ENCODE results near the gene DOK3. TPM values are rescaled to one million over a fixed set of nuclear protein-coding genes. Genes with fewer than 3 reads are reported as not detected.
A peak's percentile ranks its signal among the peaks of the same experiment; 100 is the strongest.

Gene DOK3
- total and polyA plus RNA-seq, 2 of the 13 experiments (the other 11 are each of a cell fraction or from before 2014, with no cell fraction given), result 1.4 to 1.5 TPM

DNA sequence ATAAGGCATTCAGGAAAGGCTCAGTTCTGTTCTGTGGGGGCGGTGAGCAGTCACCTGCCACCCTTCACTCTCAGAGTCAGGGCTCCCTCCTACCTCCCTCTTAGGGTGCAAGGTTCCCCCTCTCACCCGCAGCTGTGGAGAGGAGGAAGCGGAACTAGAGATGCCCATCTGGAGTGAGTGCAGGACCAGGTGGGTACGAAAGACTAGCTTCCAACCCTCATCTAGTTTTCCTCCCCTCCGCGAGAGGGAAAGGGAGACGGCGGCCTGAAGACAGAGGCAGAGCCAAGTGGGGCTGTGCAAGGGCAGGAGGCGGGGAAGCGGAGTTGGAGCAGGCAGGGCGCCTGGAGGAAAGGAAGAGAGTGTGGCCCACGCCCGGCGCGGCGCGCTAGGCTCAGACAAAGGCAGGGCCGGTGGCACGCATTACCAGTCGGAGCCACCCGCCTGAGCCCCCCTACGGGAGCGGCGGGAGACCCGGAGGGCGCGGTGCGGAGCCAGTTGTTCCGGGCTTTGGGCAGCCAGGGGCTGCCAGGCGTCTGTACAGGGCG is 55.7 kb downstream of the DOK3 start (continued):
- TF ChIP-seq ZKSCAN8 (CRISPR knock-in tag; IDR thresholded peaks at IDR 0.05; ENCODE audit: borderline replicate concordance), result no peak

DNA sequence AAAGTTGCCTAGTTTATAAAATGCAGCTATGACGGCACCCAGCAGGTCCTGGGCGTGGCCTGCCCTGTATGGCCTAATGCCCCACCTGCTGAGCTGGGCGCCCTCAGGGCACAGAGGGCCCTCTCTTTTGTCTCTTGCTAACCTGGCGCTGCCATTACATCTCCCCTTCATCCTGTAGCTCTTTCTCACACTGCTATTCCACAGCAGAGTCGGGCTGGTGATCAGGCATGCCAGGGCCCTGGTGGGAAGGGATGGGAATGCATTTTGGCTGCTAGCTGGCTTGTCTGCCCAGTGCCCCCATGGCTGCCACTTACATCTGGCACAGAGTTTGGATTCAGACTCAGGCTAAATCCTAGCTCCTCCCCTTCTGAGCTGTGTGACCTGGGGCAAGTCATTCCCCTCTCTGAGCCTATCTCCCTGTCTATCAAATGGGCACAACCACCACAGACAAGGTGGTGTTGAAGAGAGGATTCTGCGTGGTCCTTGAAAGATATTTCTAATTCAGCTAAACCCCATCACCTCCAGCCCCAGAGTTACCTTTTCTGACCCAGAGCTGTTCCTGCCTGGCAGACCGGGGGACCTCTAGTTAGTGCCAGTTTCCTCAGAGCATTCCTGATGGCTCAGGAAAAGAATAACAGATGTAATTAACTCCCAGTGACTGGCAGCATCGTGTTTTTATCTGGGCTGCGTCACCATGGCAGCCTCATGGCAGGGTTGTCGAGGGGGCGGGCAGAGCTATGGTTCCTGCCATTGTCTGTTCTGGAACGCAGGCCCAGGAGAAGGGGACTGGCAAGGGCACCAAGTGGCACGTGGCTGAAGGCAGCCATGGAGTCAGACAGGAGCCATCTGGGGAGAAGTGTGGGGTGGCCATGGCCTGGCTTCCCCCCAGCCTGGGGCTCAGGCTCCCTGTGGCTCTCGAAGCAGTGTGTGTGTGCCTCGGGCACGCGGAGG is 56.7 kb downstream of the DOK3 start:
- 96% methylated on average over 5 of the region's 17 CpGs for WGBS (ENCODE audit: low lambda C conversion rate)
- Histone ChIP-seq H3K36me3 (replicated peaks in 1 of 2; ENCODE audit: control insufficient read depth in 1 of 2, insufficient read depth in 2 of 2, low read length in 2 of 2) (peaks cover 0 to 3% of the 10 kb centered on the region in 2 experiments; a peak in 1 of 5 replicates), H4K20me1 (ENCODE audit: insufficient read depth, low read length) (peaks cover 11% of the 10 kb centered on the region; the same call in 1 of the 2 replicates), H3K9ac (ENCODE audit: insufficient read depth, low read depth, low read length) (peak overlapping the region; percentile 82; the same call in 1 of the 2 replicates), H3K27ac (ENCODE audit: extremely low read length, insufficient read depth, low read length) (no peak overlapping the region), H3K4me3 (replicated peaks in 1 of 3; ENCODE audit: insufficient read depth in 1 of 3, low read depth in 2 of 3, low read length in 3 of 3) (peak overlapping the region in 1 of 3 experiments; percentile 87; a peak in 1 of 6 replicates), H3K79me2 (ENCODE audit: insufficient read depth, low read length) (peaks cover 5% of the 10 kb centered on the region), H2AFZ (ENCODE audit: low read length) (no peak overlapping the region), H3K27me3 (ENCODE audit: control insufficient read depth in 1 of 2, insufficient read depth in 2 of 2, low read length in 2 of 2) (no peaks in the 10 kb centered on the region; a peak in 1 of 5 replicates), H3K9me3 (ENCODE audit: low read length) (no peaks in the 10 kb centered on the region), H3K4me2 (ENCODE audit: low read depth, low read length) (peak overlapping the region; percentile 98), H3K4me1 (ENCODE audit: insufficient read depth, low read length) (peaks cover 50% of the 10 kb centered on the region)
- in situ Hi-C loops (cut with HindIII; ENCODE audit: extremely low pct_ligation_motif_present, low pct_unique_long_range_greater_than_20kb) (loop anchor here (25.0 kb wide), 1 partner anchor 341 kb away; no protein-coding TSS in a partner anchor), intact Hi-C loops (cut with micrococcal nuclease; ENCODE audit: unreplicated experiment) (no loop called here)
- ATAC-seq (no peak), FAIRE-seq (no peak), DNase-seq (ENCODE audit: low spot score) (no peak)
- TF ChIP-seq, protein P1, sequence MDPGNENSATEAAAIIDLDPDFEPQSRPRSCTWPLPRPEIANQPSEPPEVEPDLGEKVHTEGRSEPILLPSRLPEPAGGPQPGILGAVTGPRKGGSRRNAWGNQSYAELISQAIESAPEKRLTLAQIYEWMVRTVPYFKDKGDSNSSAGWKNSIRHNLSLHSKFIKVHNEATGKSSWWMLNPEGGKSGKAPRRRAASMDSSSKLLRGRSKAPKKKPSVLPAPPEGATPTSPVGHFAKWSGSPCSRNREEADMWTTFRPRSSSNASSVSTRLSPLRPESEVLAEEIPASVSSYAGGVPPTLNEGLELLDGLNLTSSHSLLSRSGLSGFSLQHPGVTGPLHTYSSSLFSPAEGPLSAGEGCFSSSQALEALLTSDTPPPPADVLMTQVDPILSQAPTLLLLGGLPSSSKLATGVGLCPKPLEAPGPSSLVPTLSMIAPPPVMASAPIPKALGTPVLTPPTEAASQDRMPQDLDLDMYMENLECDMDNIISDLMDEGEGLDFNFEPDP (CRISPR knock-in tag; conservative IDR thresholded peaks at IDR 0.05), result no peak
- TF ChIP-seq MBD4 (IDR thresholded peaks at IDR 0.05; ENCODE audit: borderline replicate concordance, low read length) (no peak), ZNF121 (CRISPR knock-in tag; IDR thresholded peaks at IDR 0.05) (no peak), ZNF768 (CRISPR knock-in tag; IDR thresholded peaks at IDR 0.05) (peak; percentile 86), POLR2G (IDR thresholded peaks at IDR 0.05; ENCODE audit: low read depth, low read length) (peak; percentile 13), SRSF9 (IDR thresholded peaks at IDR 0.05; ENCODE audit: borderline replicate concordance, insufficient read depth, low read depth, low read length, poor library complexity, severe bottlenecking) (no peak)
- no TSS peak for BruUV-seq (replicated peaks)
- ChIA-PET POLR2A (interaction anchor here (4.4 kb wide), 1 partner anchor 74 kb away, joined by 29 read pairs; no protein-coding TSS in a partner anchor), CTCF (ENCODE audit: low intra/inter-chr PET ratio, low total read pairs) (interaction anchor here (1.1 to 4.8 kb wide), 4 partner anchors 48 to 63 kb away, joined by 3 to 54 read pairs (median 23); no protein-coding TSS in a partner anchor)

Other genes with a start within 250 kb of the DOK3 start
- gene RAB24, start 206.1 kb downstream of the DOK3 start, total RNA-seq (2016; rRNA removed; fragmentation: Illumina TruSeq; extraction: Trizol), result 15.4 and 22.9 TPM in 2 replicates
- gene RAB24, start 206.1 kb downstream of the DOK3 start, polyA plus RNA-seq (2011; rRNA removed), result 63.7 and 74.5 TPM in 2 replicates
- 239 and 271 TPM in 2 replicates for gene PRELID1, start 206.0 kb downstream of the DOK3 start, total RNA-seq (2016; rRNA removed; fragmentation: Illumina TruSeq; extraction: Trizol)
- 228 and 250 TPM in 2 replicates for gene PRELID1, start 206.0 kb downstream of the DOK3 start, polyA plus RNA-seq (2011; rRNA removed)
- 9.9 and 12.8 TPM in 2 replicates for gene MXD3, start 197.9 kb downstream of the DOK3 start, total RNA-seq (2016; rRNA removed; fragmentation: Illumina TruSeq; extraction: Trizol)
- gene MXD3, start 197.9 kb downstream of the DOK3 start, polyA plus RNA-seq (2011; rRNA removed), result 10.5 and 11.2 TPM in 2 replicates
- 94.5 and 191 TPM in 2 replicates for gene LMAN2, start 158.2 kb downstream of the DOK3 start, total RNA-seq (2016; rRNA removed; fragmentation: Illumina TruSeq; extraction: Trizol)
- gene LMAN2, start 158.2 kb downstream of the DOK3 start, polyA plus RNA-seq (2011; rRNA removed), result 193 and 197 TPM in 2 replicates
- gene RGS14, start 151.9 kb downstream of the DOK3 start, total RNA-seq (2016; rRNA removed; fragmentation: Illumina TruSeq; extraction: Trizol), result 10.7 and 11.1 TPM in 2 replicates
- gene RGS14, start 151.9 kb downstream of the DOK3 start, polyA plus RNA-seq (2011; rRNA removed), result 17.2 and 27.9 TPM in 2 replicates
- gene SLC34A1, start 125.4 kb downstream of the DOK3 start, total RNA-seq (2016; rRNA removed; fragmentation: Illumina TruSeq; extraction: Trizol), result 0.20 TPM in 1 of 2 replicates, not detected in the other
- 0.03 TPM in 2 replicates for gene SLC34A1, start 125.4 kb downstream of the DOK3 start, polyA plus RNA-seq (2011; rRNA removed)
- gene PFN3, start 109.2 kb downstream of the DOK3 start, total RNA-seq (2016; rRNA removed; fragmentation: Illumina TruSeq; extraction: Trizol), result not detected in 2 replicates
- gene PFN3, start 109.2 kb downstream of the DOK3 start, polyA plus RNA-seq (2011; rRNA removed), result not detected in 2 replicates
- gene F12, start 100.3 kb downstream of the DOK3 start, total RNA-seq (2016; rRNA removed; fragmentation: Illumina TruSeq; extraction: Trizol), result 1.3 and 3.0 TPM in 2 replicates
- 2.5 and 3.1 TPM in 2 replicates for gene F12, start 100.3 kb downstream of the DOK3 start, polyA plus RNA-seq (2011; rRNA removed)
- 16.1 and 19.9 TPM in 2 replicates for gene GRK6, start 83.2 kb downstream of the DOK3 start, total RNA-seq (2016; rRNA removed; fragmentation: Illumina TruSeq; extraction: Trizol)
- 13.2 and 17.4 TPM in 2 replicates for gene GRK6, start 83.2 kb downstream of the DOK3 start, polyA plus RNA-seq (2011; rRNA removed)
- 3.9 and 5.0 TPM in 2 replicates for gene PRR7, start 63.0 kb downstream of the DOK3 start, total RNA-seq (2016; rRNA removed; fragmentation: Illumina TruSeq; extraction: Trizol)
- 4.8 and 6.7 TPM in 2 replicates for gene PRR7, start 63.0 kb downstream of the DOK3 start, polyA plus RNA-seq (2011; rRNA removed)
- 15.7 and 37.3 TPM in 2 replicates for gene DBN1, start 36.2 kb downstream of the DOK3 start, total RNA-seq (2016; rRNA removed; fragmentation: Illumina TruSeq; extraction: Trizol)
- gene DBN1, start 36.2 kb downstream of the DOK3 start, polyA plus RNA-seq (2011; rRNA removed), result 27.0 and 30.9 TPM in 2 replicates
- gene PDLIM7, start 12.2 kb downstream of the DOK3 start, total RNA-seq (2016; rRNA removed; fragmentation: Illumina TruSeq; extraction: Trizol), result 17.7 and 21.1 TPM in 2 replicates
- 31.3 and 38.4 TPM in 2 replicates for gene PDLIM7, start 12.2 kb downstream of the DOK3 start, polyA plus RNA-seq (2011; rRNA removed)
- 62.8 and 83.0 TPM in 2 replicates for gene DDX41, start 7.1 kb upstream of the DOK3 start, total RNA-seq (2016; rRNA removed; fragmentation: Illumina TruSeq; extraction: Trizol)
- 99.5 and 105 TPM in 2 replicates for gene DDX41, start 7.1 kb upstream of the DOK3 start, polyA plus RNA-seq (2011; rRNA removed)
- gene FAM193B, start 44.7 kb upstream of the DOK3 start, total RNA-seq (2016; rRNA removed; fragmentation: Illumina TruSeq; extraction: Trizol), result 6.4 and 21.2 TPM in 2 replicates
- 40.9 and 42.5 TPM in 2 replicates for gene FAM193B, start 44.7 kb upstream of the DOK3 start, polyA plus RNA-seq (2011; rRNA removed)
- 92.1 and 161 TPM in 2 replicates for gene TMED9, start 82.4 kb upstream of the DOK3 start, total RNA-seq (2016; rRNA removed; fragmentation: Illumina TruSeq; extraction: Trizol)
- 336 and 350 TPM in 2 replicates for gene TMED9, start 82.4 kb upstream of the DOK3 start, polyA plus RNA-seq (2011; rRNA removed)
- gene B4GALT7, start 90.3 kb upstream of the DOK3 start, total RNA-seq (2016; rRNA removed; fragmentation: Illumina TruSeq; extraction: Trizol), result 12.7 and 20.5 TPM in 2 replicates
- 16.4 and 22.3 TPM in 2 replicates for gene B4GALT7, start 90.3 kb upstream of the DOK3 start, polyA plus RNA-seq (2011; rRNA removed)